Esophagus squamous epithelium (tissue), 5 donors: ENCODE data around the gene A2ML1. TPM values are rescaled to one million over a fixed set of nuclear protein-coding genes. Genes with fewer than 3 reads are reported as not detected.
"Not testable (repeated sequence)": the region's sequence is repeated elsewhere in the genome, so short reads cannot be mapped to it uniquely, and the experiment has no call there.

Experiments used
- DNase-seq: peaks from one replicate; lab custom pipeline; 2025; lab: John Stamatoyannopoulos, UW
- H3K27ac ChIP-seq, 4 donors: fragments of 200-600 bp; sonication (generic); one replicate each; pipeline ENCODE4 v1.5.1; 2016 to 2019; ENCODE audit warnings: mild to moderate bottlenecking in 1 of 4
- H3K27me3 ChIP-seq, 4 donors: fragments of 200-600 bp; sonication (generic); 1 replicate in 3 of 4; 2 replicates in 1 of 4; pipeline versions ENCODE4 v1.5.1 to v1.6.0; 2017 to 2021; ENCODE audit warnings: antibody characterized with exemption in 1 of 4
- H3K36me3 ChIP-seq, 3 donors: fragments of 200-600 bp; sonication (generic); one replicate each; pipeline ENCODE4 v1.5.1; 2016 to 2019
- H3K4me1 ChIP-seq, 3 donors: fragments of 200-600 bp; sonication (generic); one replicate each; pipeline ENCODE4 v1.5.1; 2017 to 2019
- H3K4me3 ChIP-seq, 4 donors: fragments of 200-600 bp; sonication (generic); 1 replicate in 3 of 4; 2 replicates in 1 of 4; pipeline ENCODE4 v1.5.1; 2016 to 2019; ENCODE audit warnings: mild to moderate bottlenecking in 2 of 4, moderate library complexity in 1 of 4
- H3K9me3 ChIP-seq, 3 donors: fragments of 200-600 bp; sonication (generic); one replicate each; pipeline ENCODE4 v1.5.1; 2016 to 2019
- POLR2A ChIP-seq, 4 donors: fragments of 450-650 bp; IDR thresholded peaks; one replicate each; pipeline ENCODE4 v1.6.1; 2017; ENCODE audit warnings: antibody characterized with exemption in 4 of 4, mild to moderate bottlenecking in 4 of 4, moderate library complexity in 3 of 4
- WGBS, 2 donors: methylation state at CpG; one replicate each; pipeline ENCODE4 v1.1.5; 2018; 5-methylcytosine and 5-hydroxymethylcytosine counted together
- intact Hi-C: fragments of 100-400 bp; cut with DNase I; formaldehyde crosslinking; loops from one replicate; pipeline ENCODE4 v1.15.0; 2022
- total RNA-seq, 4 donors: library from RNA; depleted of rRNA; stranded (reverse); fragments of >200 nt; gene quantifications; one replicate each; pipeline ENCODE4 v1.1.0, GENCODE V29; 2016
- TF ChIP-seq, protein P1 (sequence below), 6 experiments: fragments of 450-650 bp in 4 of 6; fragments of 200-600 bp in 2 of 6; sonication (generic) in 2 of 6; IDR thresholded peaks; one replicate each; pipeline ENCODE4 v1.5.1; 2016 to 2019; ENCODE audit warnings: antibody characterized with exemption in 6 of 6, mild to moderate bottlenecking in 4 of 6, moderate library complexity in 4 of 6
- donor health status: DM: yes; HTN: yes; CAD: no.

A2ML1 gene
- total RNA-seq, 4 donors from 2014 or later: 419 to 1,497 (median 509) TPM

- Histone ChIP-seq H3K27me3 (no peaks in the 10 kb centered on the region), H3K9me3 (no peaks in the 10 kb centered on the region), H3K27ac (peak overlapping the region in 3 of 4 donors; percentile 45 to 90 (median 88)), H3K4me3 (no peak overlapping the region), H3K4me1 (peaks cover 10 to 68% (median 19%) of the 10 kb centered on the region in 3 donors), H3K36me3 (no peaks in the 10 kb centered on the region)
- TF ChIP-seq POLR2A (IDR thresholded peaks at IDR 0.05): no peak
- TF ChIP-seq, protein P1, sequence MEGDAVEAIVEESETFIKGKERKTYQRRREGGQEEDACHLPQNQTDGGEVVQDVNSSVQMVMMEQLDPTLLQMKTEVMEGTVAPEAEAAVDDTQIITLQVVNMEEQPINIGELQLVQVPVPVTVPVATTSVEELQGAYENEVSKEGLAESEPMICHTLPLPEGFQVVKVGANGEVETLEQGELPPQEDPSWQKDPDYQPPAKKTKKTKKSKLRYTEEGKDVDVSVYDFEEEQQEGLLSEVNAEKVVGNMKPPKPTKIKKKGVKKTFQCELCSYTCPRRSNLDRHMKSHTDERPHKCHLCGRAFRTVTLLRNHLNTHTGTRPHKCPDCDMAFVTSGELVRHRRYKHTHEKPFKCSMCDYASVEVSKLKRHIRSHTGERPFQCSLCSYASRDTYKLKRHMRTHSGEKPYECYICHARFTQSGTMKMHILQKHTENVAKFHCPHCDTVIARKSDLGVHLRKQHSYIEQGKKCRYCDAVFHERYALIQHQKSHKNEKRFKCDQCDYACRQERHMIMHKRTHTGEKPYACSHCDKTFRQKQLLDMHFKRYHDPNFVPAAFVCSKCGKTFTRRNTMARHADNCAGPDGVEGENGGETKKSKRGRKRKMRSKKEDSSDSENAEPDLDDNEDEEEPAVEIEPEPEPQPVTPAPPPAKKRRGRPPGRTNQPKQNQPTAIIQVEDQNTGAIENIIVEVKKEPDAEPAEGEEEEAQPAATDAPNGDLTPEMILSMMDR (IDR thresholded peaks at IDR 0.05): no peak
- intact Hi-C loops: no loop called here
- WGBS, 2 donors: 78 to 89% methylated on average over 1 to 3 of the region's 3 CpGs
- DNase-seq: no peak
Measured at GRCh38 chr12:8816448-8817050, 5.9 kb upstream of the A2ML1 start.

- Histone ChIP-seq H3K27ac (peak overlapping the region; percentile 44 to 90 (median 66)), H3K27me3 (no peaks in the 10 kb centered on the region), H3K9me3 (no peaks in the 10 kb centered on the region), H3K4me3 (no peak overlapping the region), H3K4me1 (peaks cover 10 to 78% (median 19%) of the 10 kb centered on the region in 3 donors), H3K36me3 (no peaks in the 10 kb centered on the region)
- TF ChIP-seq, protein P1 (IDR thresholded peaks at IDR 0.05): no peak
- no peak for TF ChIP-seq POLR2A (IDR thresholded peaks at IDR 0.05)
- 80 to 92% methylated on average over 1 of the region's 1 CpG for WGBS, 2 donors
- intact Hi-C loops: no loop called here
- DNase-seq: no peak
Measured at GRCh38 chr12:8817856-8818255, 4.6 kb upstream of the A2ML1 start.

DNA sequence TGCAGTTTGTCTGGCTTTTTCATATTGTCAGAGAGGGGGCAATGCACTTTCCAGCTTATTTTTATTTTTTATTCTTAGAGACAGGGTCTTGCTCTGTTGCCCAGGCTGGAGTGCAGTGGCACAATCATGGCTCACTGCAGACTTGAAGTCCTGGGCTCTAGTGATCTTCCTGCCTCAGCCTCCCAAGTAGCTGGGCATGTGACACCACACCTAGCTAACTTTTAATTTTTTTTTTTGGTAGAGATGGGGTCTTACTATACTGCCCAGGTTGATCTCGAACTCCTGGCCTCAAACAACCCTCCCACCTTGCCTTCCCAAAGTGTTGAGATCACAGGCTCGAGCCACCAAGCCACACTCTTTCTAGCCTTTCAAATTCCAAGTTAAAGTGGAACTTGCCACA lies 3.9 kb upstream of the A2ML1 start:
- Histone ChIP-seq H3K4me3 (no peak overlapping the region), H3K4me1 (peaks cover 10 to 80% (median 22%) of the 10 kb centered on the region in 3 donors), H3K36me3 (no peaks in the 10 kb centered on the region), H3K9me3 (no peaks in the 10 kb centered on the region), H3K27me3 (no peaks in the 10 kb centered on the region), H3K27ac (peak overlapping the region in 3 of 4 donors; percentile 45 to 90 (median 88))
- TF ChIP-seq, protein P1 (IDR thresholded peaks at IDR 0.05): no peak
- no peak for TF ChIP-seq POLR2A (IDR thresholded peaks at IDR 0.05)
- no peak for DNase-seq
- WGBS, 2 donors: 80 to 86% methylated on average over 2 of the region's 2 CpGs
- intact Hi-C loops: no loop called here

- intact Hi-C loops: no loop called here
- Histone ChIP-seq H3K9me3 (no peaks in the 10 kb centered on the region), H3K4me1 (peaks cover 10 to 81% (median 25%) of the 10 kb centered on the region in 3 donors), H3K27ac (peak overlapping the region; percentile 61 to 90 (median 79)), H3K4me3 (no peak overlapping the region), H3K36me3 (no peaks in the 10 kb centered on the region), H3K27me3 (no peaks in the 10 kb centered on the region)
- TF ChIP-seq, protein P1 (IDR thresholded peaks at IDR 0.05): no peak
- 26 to 51% methylated on average over 5 of the region's 5 CpGs for WGBS, 2 donors
- DNase-seq: no peak
Measured at GRCh38 chr12:8819666-8819980, 2.8 kb upstream of the A2ML1 start.

DNA sequence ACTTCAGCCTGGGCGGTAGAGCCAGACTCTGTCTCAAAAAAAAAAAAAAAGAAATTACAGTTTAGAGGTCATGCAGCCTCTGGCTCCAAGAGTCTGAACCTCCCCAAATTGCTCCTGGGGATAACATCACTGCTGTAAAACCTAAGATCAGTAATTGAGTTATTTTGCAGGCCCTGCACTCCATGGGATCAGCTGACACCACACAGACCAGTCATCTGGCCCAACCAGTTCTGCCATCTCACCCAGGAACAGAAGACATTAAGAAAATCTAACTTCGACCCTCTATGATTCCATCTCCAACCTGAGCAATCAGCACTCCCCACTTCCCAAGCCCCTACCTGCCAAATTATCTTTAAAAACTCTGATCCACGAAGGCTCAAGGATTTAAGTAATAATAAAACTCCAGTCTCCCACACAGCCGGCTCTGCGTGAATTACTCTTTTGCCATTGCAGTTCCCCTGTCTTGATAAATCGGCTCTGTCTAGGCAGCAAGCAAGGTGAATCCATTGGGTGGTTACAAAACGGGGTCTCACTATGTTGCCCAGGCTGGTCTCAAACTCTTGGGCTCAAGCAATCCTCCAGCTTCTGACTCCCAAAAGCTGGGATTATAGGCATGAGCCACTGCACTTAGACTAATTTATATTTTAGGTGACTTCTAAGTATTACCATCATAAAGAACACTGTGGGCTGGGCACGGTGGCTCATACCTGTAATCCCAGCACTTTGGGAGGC lies 1.6 kb upstream of the A2ML1 start:
- H3K36me3 ChIP-seq, H3K27me3 ChIP-seq, DNase-seq, H3K4me3 ChIP-seq, H3K9me3 ChIP-seq, intact Hi-C loops: not testable (repeated sequence)
- WGBS, 2 donors: 76 to 86% methylated on average over 7 to 8 of the region's 8 CpGs
- Histone ChIP-seq H3K27ac (peak overlapping the region; percentile 71 to 90 (median 88)), H3K4me1 (peaks cover 10 to 81% (median 25%) of the 10 kb centered on the region in 3 donors)
